Hepatocyte (in vitro differentiated cells): ENCODE results near the gene GALNT13. TPM values are rescaled to one million over a fixed set of nuclear protein-coding genes. Genes with fewer than 3 reads are reported as not detected.

Source experiments
- DNase-seq: peaks from one replicate; pipeline ENCODE4 v3.0.0-alpha.2; 2016; ENCODE audit warnings: low spot score
- H2AFZ ChIP-seq: fragments of 200-600 bp; sonication (generic); 2 replicates; pipeline ENCODE4 v1.6.0; 2016; ENCODE audit warnings: antibody characterized with exemption, mild to moderate bottlenecking
- H3K27ac ChIP-seq: fragments of 200-600 bp; sonication (generic); 2 replicates; pipeline ENCODE4 v1.5.1; 2016; ENCODE audit warnings: mild to moderate bottlenecking
- H3K27me3 ChIP-seq: fragments of 200-600 bp; sonication (generic); 2 replicates; pipeline ENCODE4 v1.6.1; 2016
- H3K36me3 ChIP-seq: fragments of 200-600 bp; sonication (generic); replicated peaks from 2 replicates; pipeline ENCODE4 v1.5.1; 2016; ENCODE audit warnings: low read depth; ENCODE audit not compliant: insufficient read depth
- H3K4me1 ChIP-seq: fragments of 200-600 bp; sonication (generic); 2 replicates; pipeline ENCODE4 v1.5.1; 2016; ENCODE audit warnings: mild to moderate bottlenecking, moderate library complexity; ENCODE audit not compliant: insufficient read depth
- H3K4me2 ChIP-seq: fragments of 200-600 bp; sonication (generic); 2 replicates; pipeline ENCODE4 v1.6.0; 2016
- H3K4me3 ChIP-seq: fragments of 200-600 bp; sonication (generic); 2 replicates; pipeline ENCODE4 v1.5.1; 2016; ENCODE audit warnings: mild to moderate bottlenecking
- H3K79me2 ChIP-seq: fragments of 200-600 bp; sonication (generic); 2 replicates; pipeline ENCODE4 v1.6.0; 2017; ENCODE audit warnings: mild to moderate bottlenecking
- H3K9me2 ChIP-seq: fragments of 200-600 bp; sonication (generic); replicated peaks from 2 replicates; pipeline ENCODE4 v1.6.0; 2017; ENCODE audit warnings: mild to moderate bottlenecking; ENCODE audit not compliant: insufficient read depth
- H3K9me3 ChIP-seq: fragments of 200-600 bp; sonication (generic); 2 replicates; pipeline ENCODE4 v1.5.1; 2016; ENCODE audit warnings: low read depth, mild to moderate bottlenecking
- H4K20me1 ChIP-seq: fragments of 200-600 bp; sonication (generic); 2 replicates; pipeline ENCODE4 v1.6.0; 2016; ENCODE audit warnings: mild to moderate bottlenecking; ENCODE audit not compliant: insufficient read depth, poor library complexity, severe bottlenecking
- EZH2 ChIP-seq: fragments of 200-600 bp; sonication (generic); IDR thresholded peaks from 2 replicates; pipeline ENCODE4 v1.6.1; 2016; ENCODE audit warnings: antibody characterized with exemption, mild to moderate bottlenecking, borderline replicate concordance
- EZH2phosphoT487 ChIP-seq: fragments of 200-600 bp; sonication (generic); IDR thresholded peaks from one replicate; pipeline ENCODE4 v1.6.1; 2018; ENCODE audit warnings: antibody characterized with exemption, mild to moderate bottlenecking, low read depth, moderate library complexity; ENCODE audit not compliant: unreplicated experiment, severe bottlenecking
- WGBS: methylation state at CpG from one replicate; pipeline ENCODE4 v1.1.6; 2016; ENCODE audit warnings: low lambda C conversion rate; ENCODE audit errors: missing lambda C conversion rate; 5-methylcytosine and 5-hydroxymethylcytosine counted together
- polyA plus RNA-seq: library from polyadenylated mRNA; unstranded; fragments of >200 nt; fragmentation: Nextera tagmentation; extraction: Ambion mirVana; gene quantifications from 2 replicates; pipeline ENCODE4 v1.2.1, GENCODE V29; 2016
- total RNA-seq: library from RNA; depleted of rRNA; stranded (reverse); fragments of >200 nt; gene quantifications from 2 replicates; pipeline ENCODE4 v1.2.3, GENCODE V29; 2014
- TF ChIP-seq, protein P1 (sequence below): fragments of 200-600 bp; sonication (generic); IDR thresholded peaks from 2 replicates; pipeline ENCODE4 v1.5.1; 2016; ENCODE audit warnings: antibody characterized with exemption, mild to moderate bottlenecking; ENCODE audit not compliant: poor library complexity

GALNT13 gene
- total and polyA plus RNA-seq, 2 experiments from 2014 or later = 25.6 to 53.5 TPM

DNA sequence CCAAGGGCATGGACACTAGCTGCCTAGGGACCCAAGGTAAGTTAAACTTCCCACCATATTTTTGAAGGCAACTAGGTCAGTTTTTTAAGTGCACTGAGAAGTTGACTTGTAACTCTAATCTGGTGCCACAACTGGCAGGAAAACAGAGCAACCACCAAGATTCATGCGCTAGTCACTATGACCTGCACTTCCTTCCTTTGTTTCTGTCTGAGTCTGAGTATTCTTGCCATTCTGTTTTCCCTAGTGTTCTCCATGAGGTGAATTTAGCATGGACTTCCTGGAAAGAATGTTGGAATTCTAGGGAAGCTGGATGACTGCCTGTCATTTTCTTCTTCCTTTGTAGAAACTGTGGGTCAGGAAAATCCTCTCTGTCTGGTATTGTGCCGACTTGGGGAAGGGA is 249.0 kb downstream of the GALNT13 start:
- Histone ChIP-seq H2AFZ (no peak overlapping the region), H3K27me3 (no peaks in the 10 kb centered on the region), H3K9me2 (no peaks in the 10 kb centered on the region), H3K4me3 (no peak overlapping the region), H3K9me3 (peaks cover 8% of the 10 kb centered on the region), H3K79me2 (no peaks in the 10 kb centered on the region), H3K36me3 (no peaks in the 10 kb centered on the region), H3K4me1 (no peaks in the 10 kb centered on the region), H4K20me1 (no peaks in the 10 kb centered on the region), H3K27ac (no peak overlapping the region), H3K4me2 (no peak overlapping the region)
- DNase-seq = no peak
- 90% methylated on average over 2 of the region's 2 CpGs for WGBS
- TF ChIP-seq EZH2 (no peak), EZH2phosphoT487 (no peak)
- TF ChIP-seq, protein P1, sequence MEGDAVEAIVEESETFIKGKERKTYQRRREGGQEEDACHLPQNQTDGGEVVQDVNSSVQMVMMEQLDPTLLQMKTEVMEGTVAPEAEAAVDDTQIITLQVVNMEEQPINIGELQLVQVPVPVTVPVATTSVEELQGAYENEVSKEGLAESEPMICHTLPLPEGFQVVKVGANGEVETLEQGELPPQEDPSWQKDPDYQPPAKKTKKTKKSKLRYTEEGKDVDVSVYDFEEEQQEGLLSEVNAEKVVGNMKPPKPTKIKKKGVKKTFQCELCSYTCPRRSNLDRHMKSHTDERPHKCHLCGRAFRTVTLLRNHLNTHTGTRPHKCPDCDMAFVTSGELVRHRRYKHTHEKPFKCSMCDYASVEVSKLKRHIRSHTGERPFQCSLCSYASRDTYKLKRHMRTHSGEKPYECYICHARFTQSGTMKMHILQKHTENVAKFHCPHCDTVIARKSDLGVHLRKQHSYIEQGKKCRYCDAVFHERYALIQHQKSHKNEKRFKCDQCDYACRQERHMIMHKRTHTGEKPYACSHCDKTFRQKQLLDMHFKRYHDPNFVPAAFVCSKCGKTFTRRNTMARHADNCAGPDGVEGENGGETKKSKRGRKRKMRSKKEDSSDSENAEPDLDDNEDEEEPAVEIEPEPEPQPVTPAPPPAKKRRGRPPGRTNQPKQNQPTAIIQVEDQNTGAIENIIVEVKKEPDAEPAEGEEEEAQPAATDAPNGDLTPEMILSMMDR = no peak

- H3K27me3 ChIP-seq = no peaks in the 10 kb centered on the region
- H3K9me3 ChIP-seq = no peaks in the 10 kb centered on the region
- no peaks in the 10 kb centered on the region for H4K20me1 ChIP-seq
- no peak overlapping the region for H3K27ac ChIP-seq
- no peaks in the 10 kb centered on the region for H3K36me3 ChIP-seq
- H3K79me2 ChIP-seq = no peaks in the 10 kb centered on the region
- H3K4me3 ChIP-seq = no peak overlapping the region
- DNase-seq = no peak
- H3K4me2 ChIP-seq = no peak overlapping the region
- no peaks in the 10 kb centered on the region for H3K4me1 ChIP-seq
- TF ChIP-seq, protein P1 = no peak
- no peak for TF ChIP-seq EZH2phosphoT487
- TF ChIP-seq EZH2 = no peak
- no peaks in the 10 kb centered on the region for H3K9me2 ChIP-seq
- H2AFZ ChIP-seq = no peak overlapping the region
These were observed 254.2 kb downstream of the GALNT13 start for GRCh38 chr2:154125891-154126290.

DNA sequence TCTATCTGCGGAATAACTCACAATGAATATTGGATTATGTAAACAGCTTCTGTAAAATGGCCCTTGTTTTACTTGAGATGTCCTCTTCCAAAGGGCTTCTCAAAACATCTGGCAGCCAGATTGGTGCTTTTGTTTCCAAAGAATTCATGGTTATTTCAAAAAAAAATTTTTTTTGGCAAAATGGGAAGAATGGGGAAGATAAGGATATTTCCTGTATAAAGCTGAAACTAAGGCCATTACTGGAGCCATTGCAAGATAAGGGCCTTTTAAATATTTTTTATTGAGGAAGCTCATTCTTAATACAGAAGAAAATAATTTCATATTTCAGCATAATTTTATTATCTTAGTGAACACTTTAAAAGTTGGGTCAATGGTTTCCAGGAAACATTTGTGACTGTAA is 259.1 kb downstream of the GALNT13 start:
- no peak for DNase-seq
- Histone ChIP-seq H2AFZ (no peak overlapping the region), H3K4me3 (no peak overlapping the region), H3K27ac (no peak overlapping the region), H3K9me3 (no peaks in the 10 kb centered on the region), H3K36me3 (no peaks in the 10 kb centered on the region), H3K9me2 (no peaks in the 10 kb centered on the region), H3K4me1 (no peaks in the 10 kb centered on the region), H3K4me2 (no peak overlapping the region), H4K20me1 (no peaks in the 10 kb centered on the region), H3K79me2 (no peaks in the 10 kb centered on the region), H3K27me3 (no peaks in the 10 kb centered on the region)
- TF ChIP-seq, protein P1 = no peak
- TF ChIP-seq EZH2phosphoT487 = no peak
- TF ChIP-seq EZH2 = no peak
- 80% methylated on average over 1 of the region's 1 CpG for WGBS

GRCh38 chr2:154132827-154133226 is 261.1 kb downstream of the GALNT13 start:
- no peak overlapping the region for H3K4me3 ChIP-seq
- H3K4me1 ChIP-seq = no peaks in the 10 kb centered on the region
- H3K9me3 ChIP-seq = no peaks in the 10 kb centered on the region
- no peaks in the 10 kb centered on the region for H3K36me3 ChIP-seq
- no peaks in the 10 kb centered on the region for H3K9me2 ChIP-seq
- H2AFZ ChIP-seq = no peak overlapping the region
- H4K20me1 ChIP-seq = no peaks in the 10 kb centered on the region
- H3K27ac ChIP-seq = no peak overlapping the region
- no peak for DNase-seq
- no peak overlapping the region for H3K4me2 ChIP-seq
- H3K27me3 ChIP-seq = no peaks in the 10 kb centered on the region
- WGBS = 91% methylated on average over 2 of the region's 2 CpGs
- no peaks in the 10 kb centered on the region for H3K79me2 ChIP-seq
- TF ChIP-seq EZH2 = no peak
- TF ChIP-seq EZH2phosphoT487 = no peak
- TF ChIP-seq, protein P1 = no peak
